ENCODE measurements around the gene CADM1.

DNA sequence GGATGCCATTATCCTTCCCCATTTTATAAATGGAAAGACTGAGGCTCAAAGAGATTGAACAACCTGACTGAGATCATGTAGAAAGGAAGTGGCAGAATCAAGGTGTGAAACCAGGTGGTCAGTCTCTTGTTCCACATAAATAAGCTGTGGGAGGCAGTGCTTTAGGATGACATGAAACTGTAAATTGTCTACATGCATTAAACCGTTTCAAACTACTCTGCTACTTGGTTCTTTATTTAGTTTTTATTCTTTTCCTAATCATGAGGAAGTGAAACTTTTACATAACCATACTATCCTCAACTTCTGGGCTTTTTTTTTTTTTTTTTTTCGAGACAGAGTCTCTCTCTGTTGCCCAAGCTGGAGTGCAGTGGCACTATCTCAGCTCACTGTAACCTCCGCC lies 34.9 kb downstream of the CADM1 start:
- TF ChIP-seq CTCF (conservative IDR thresholded peaks at IDR 0.05; ENCODE audit: low read length) (no peak), EZH2phosphoT487 (IDR thresholded peaks at IDR 0.05; ENCODE audit: borderline replicate concordance, low read depth, low read length) (no peak)
